WTC11 (cell line): ENCODE data around the gene RHOT2.

Source experiments
- EMX1 ChIP-seq: fragments of 250-450 bp; sonication (Bioruptor Pico); IDR thresholded peaks from 2 replicates; pipeline ENCODE4 v1.8.0; 2021; ENCODE audit warnings: mild to moderate bottlenecking
- KAT7 ChIP-seq: sonication (generic); formaldehyde crosslinking; IDR thresholded peaks from 2 replicates; pipeline ENCODE4 v1.8.1; 2023; ENCODE audit warnings: missing genetic modification reagents, mild to moderate bottlenecking, borderline replicate concordance
- TF ChIP-seq, protein P1 (sequence below): fragments of 200-600 bp; IDR thresholded peaks from 2 replicates; pipeline ENCODE4 v1.8.0; 2022; ENCODE audit warnings: antibody characterized with exemption
- TF ChIP-seq, protein P2 (sequence below): sonication (generic); formaldehyde crosslinking; IDR thresholded peaks from 2 replicates; pipeline ENCODE4 v1.8.1; 2022; ENCODE audit warnings: mild to moderate bottlenecking, moderate library complexity, missing genetic modification reagents

DNA sequence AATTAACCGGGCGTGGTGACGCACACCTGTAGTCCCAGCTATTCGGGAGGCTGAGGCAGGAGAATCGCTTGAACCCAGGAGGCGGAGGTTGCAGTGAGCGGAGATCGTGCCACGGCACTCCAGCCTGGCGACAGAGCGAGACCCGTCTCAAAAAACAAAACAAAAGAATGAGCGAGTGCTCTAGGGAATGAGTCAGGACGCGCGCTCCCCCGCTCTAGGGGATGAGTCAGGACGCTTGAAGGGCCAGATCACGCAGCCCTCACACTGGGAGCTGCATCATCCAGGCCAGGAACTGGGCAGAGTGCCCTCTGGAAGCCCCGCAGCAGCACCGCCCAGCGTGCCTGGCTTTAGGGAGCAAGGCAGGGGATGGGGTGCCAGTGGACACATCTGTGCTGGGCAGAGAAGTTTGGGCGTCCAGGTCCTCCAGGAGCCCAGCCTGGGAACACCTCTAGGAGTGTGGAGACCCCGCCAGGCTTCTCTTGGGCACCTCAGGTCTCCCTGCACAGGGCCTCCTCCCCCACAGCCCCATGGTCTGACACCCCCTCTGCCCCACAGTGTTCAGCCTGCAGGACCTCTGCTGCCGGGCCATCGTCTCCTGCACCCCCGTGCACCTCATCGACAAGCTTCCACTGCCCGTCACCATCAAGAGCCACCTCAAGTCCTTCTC, 41.0 kb upstream of the RHOT2 start:
- TF ChIP-seq, protein P1, sequence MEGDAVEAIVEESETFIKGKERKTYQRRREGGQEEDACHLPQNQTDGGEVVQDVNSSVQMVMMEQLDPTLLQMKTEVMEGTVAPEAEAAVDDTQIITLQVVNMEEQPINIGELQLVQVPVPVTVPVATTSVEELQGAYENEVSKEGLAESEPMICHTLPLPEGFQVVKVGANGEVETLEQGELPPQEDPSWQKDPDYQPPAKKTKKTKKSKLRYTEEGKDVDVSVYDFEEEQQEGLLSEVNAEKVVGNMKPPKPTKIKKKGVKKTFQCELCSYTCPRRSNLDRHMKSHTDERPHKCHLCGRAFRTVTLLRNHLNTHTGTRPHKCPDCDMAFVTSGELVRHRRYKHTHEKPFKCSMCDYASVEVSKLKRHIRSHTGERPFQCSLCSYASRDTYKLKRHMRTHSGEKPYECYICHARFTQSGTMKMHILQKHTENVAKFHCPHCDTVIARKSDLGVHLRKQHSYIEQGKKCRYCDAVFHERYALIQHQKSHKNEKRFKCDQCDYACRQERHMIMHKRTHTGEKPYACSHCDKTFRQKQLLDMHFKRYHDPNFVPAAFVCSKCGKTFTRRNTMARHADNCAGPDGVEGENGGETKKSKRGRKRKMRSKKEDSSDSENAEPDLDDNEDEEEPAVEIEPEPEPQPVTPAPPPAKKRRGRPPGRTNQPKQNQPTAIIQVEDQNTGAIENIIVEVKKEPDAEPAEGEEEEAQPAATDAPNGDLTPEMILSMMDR, result no peak
- TF ChIP-seq KAT7 (CRISPR knock-in tag) (no peak), EMX1 (CRISPR knock-in tag) (no peak)
- TF ChIP-seq, protein P2, sequence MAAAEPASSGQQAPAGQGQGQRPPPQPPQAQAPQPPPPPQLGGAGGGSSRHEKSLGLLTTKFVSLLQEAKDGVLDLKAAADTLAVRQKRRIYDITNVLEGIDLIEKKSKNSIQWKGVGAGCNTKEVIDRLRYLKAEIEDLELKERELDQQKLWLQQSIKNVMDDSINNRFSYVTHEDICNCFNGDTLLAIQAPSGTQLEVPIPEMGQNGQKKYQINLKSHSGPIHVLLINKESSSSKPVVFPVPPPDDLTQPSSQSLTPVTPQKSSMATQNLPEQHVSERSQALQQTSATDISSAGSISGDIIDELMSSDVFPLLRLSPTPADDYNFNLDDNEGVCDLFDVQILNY (CRISPR knock-in tag), result no peak
